HG02610 (cell line): Measurements from ENCODE around the gene CBLC.
A peak's percentile ranks its signal among the peaks of the same experiment; 100 is the strongest.
"Not testable (repeated sequence)": the region's sequence is repeated elsewhere in the genome, so short reads cannot be mapped to it uniquely, and the experiment has no call there.

ENCODE experiments used
- ATAC-seq: cut with Tn5 transposase; IDR thresholded peaks from one replicate; pipeline ENCODE4 v1.9.1; 2021; ENCODE audit warnings: mild to moderate bottlenecking, moderate library complexity; ENCODE audit not compliant: unreplicated experiment

CBLC gene

GRCh38 chr19:44759083-44759804 is 18.4 kb upstream of the CBLC start:
- ATAC-seq = no peak

GRCh38 chr19:44762038-44762437 is 15.7 kb upstream of the CBLC start:
- ATAC-seq = no peak

DNA sequence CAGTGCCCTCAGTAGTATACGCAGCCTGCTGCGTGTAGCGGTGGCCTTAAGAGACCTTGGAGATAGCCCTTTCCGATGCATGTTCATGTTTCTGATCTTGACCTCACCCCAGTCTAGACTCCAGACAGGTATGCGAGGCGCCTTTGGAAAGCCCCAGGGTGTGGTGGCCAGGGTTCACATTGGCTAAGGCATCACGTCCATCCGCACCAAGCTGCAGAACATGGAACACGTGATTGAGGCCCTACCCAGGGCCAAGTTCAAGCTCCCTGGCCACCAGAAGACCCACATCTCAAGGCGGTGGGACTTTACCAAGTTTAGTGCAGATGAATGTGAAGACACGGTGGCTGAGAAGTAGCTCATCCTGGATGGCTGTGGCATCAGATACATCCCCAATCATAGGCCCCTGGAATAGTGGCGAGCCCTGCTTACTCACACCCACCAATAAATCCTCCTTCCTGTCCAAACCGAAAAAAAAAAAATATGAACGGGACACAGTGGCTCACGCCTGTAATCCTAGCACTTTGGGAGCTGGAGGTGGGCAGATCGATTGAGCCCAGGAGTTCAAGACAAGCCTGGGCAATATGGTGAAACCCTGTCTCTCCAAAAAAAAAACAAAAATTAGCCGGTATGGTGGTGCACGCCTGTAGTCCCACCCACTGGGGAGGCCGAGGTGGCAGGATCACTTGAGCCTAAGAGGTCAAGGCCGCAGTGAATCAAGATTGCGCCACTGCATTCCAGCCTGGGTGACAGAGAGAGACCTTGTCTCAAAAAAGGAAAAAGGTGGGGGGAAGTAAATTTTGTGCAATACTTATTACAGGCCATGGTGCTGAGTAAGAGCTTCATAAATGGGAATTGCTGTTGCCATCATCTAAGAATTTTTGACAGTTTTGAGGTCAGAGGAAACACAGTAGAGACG is 12.4 kb upstream of the CBLC start:
- no peak for ATAC-seq

DNA sequence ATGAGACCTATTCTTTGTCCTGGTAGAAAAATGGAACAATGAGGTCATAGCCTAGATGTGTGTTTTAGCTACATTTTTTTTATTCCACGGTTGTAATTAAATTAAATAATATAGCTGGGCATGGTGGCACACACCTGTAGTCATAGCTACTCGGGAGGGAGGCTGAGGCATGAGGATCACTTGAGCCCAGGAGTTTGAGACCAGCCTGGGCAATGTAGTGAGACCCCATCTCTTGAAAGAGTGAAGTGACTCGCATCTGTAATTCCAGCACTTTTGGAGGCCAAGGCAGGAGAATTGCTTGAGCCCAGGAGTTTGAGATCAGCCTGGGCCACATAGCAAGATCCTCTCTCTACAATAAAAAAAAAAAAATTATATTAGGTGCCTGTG is 11.7 kb upstream of the CBLC start:
- ATAC-seq = no peak

- no peak for ATAC-seq
These were observed 10.2 kb upstream of the CBLC start for GRCh38 chr19:44767295-44768180.

- peak; percentile 92 for ATAC-seq
These were observed 7.0 kb upstream of the CBLC start for GRCh38 chr19:44770550-44771257.

DNA sequence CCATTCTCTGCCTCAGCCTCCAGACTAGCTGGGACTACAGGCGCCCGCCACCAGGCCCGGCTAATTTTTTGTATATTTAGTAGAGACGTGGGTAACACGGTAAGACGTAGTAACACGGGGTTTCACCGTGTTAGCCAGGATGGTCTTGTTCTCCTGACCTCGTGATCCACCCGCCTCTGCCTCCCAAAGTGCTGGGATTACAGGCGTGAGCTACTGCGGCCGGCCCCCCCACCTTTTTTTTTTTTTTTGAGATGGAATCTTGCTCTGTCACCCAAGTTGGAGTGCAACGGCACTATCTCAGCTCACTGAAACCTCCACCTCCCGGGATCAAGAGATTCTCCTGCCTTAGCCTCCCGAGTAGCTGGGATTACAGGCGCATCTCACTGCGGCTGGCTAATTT is 5.5 kb upstream of the CBLC start:
- ATAC-seq = not testable (repeated sequence)

- no peak for ATAC-seq
These were observed 4.7 kb upstream of the CBLC start for GRCh38 chr19:44772959-44773358.

- no peak for ATAC-seq
These were observed 1.9 kb upstream of the CBLC start for GRCh38 chr19:44775676-44776240.

GRCh38 chr19:44776402-44777096 is 1.1 kb upstream of the CBLC start:
- no peak for ATAC-seq

DNA sequence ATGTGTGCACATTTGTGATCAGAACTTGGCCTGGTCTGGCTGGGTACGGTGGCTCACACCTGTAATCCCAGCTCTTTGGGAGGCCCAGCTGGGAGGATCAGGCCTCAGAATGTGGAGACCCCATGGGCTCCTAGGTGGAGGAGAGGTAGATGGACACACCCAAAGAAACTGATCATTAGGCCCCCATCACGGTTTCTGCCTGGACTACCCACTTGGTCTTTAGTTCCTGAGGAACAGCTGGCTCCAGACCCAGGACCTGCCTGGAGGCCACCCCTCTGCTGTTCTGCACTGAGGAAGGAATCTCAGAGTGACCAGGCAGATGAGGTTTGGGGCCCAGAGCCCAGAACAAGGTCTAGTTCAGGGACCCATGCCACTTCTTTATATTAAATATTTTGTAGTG is 1.5 kb downstream of the CBLC start:
- ATAC-seq = no peak

- not testable (repeated sequence) for ATAC-seq
These were observed 4.0 kb downstream of the CBLC start for GRCh38 chr19:44781694-44782093.

GRCh38 chr19:44782729-44783128 is 5.0 kb downstream of the CBLC start:
- no peak for ATAC-seq

DNA sequence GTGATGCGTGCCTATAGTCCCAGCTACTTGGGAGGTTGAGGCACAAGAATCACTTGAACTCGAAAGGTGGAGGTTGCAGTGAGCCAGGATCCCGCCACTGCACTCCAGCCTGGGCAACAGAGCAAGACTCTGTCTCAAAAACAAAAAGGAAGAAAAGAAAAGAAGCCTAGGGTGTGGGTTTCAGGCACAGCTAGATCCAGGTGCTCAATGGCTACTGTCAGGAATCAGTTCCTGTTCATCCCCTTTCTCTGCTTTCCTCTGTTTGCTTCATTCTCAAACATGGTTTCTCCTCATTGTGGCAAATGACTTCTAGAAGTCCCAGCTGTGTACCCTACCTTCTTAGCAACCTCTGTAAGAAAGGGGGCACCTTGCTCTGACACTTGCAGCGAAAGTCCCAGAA is 5.9 kb downstream of the CBLC start:
- ATAC-seq = no peak

DNA sequence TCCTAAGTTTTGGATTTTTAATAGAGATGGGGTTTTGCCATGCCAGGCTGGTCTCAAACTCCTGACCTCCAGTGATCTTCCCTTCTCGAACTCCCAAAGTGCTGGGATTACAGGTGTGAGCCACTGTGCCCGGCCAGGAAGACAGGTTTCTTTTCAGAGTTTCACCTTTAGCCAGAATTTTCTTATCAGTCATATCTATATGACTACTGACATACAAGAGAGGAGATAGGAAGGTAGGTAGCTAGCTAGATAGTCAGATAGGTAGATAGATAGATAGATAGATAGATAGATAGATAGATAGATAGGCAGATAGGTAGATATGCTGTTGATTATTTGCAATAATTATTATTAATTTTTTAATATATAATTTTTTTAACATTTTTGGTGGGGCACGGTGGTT is 7.6 kb downstream of the CBLC start:
- ATAC-seq = no peak

GRCh38 chr19:44785993-44786392 is 8.3 kb downstream of the CBLC start:
- ATAC-seq = no peak

- no peak for ATAC-seq
These were observed 11.3 kb downstream of the CBLC start for GRCh38 chr19:44788971-44789370.

DNA sequence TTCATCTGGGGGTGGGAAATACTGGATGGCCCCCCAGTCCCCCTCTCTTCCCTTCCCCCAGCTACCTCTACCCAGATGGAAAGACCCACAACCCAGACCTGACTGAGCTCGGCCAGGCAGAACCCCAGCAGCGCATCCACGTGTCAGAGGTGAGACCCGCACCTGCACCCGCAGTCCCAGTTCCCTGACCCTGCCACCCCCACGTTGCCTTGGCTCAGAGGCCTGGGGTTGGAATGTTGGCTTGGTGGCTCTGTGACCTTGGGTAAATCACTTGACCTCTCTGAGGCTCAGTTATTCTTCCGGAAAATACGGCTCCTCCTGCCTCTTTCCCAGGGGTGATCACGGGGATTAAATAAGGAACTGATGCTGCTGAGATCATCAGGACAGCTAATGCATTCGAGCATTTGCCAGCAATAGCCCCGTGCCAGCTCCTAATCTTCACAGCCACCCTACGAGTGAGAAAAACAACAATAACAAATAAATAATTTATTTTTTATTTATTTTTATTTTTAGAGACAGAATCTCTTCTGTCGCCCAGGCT is 12.3 kb downstream of the CBLC start:
- no peak for ATAC-seq

DNA sequence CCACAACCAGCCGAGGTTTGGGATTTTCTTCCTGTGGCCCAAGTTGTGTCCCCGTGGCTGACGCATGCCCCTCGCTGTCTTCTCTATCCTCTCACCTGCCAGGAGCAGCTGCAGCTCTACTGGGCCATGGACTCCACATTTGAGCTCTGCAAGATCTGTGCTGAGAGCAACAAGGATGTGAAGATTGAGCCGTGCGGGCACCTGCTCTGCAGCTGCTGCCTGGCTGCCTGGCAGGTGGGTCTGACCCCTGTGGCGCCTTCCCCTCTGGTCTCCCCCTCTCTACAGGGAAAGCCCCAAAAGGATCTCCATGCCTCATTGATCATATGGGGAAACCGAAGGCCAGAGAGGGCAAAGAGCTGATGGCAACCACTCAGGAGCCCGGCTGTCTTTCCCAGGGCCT is 14.6 kb downstream of the CBLC start:
- ATAC-seq = no peak
